Smooth muscle cell (in vitro differentiated cells): Measurements from ENCODE around the gene SEMA4D. TPM values are rescaled to one million over a fixed set of nuclear protein-coding genes. Genes with fewer than 3 reads are reported as not detected.

Experiments
- DNase-seq: peaks from one replicate; lab custom pipeline; 2025; ENCODE audit not compliant: unreplicated experiment; lab: John Stamatoyannopoulos, UW
- H2AFZ ChIP-seq: fragments of 200-600 bp; sonication (generic); 2 replicates; pipeline ENCODE4 v1.6.0; 2016; ENCODE audit warnings: antibody characterized with exemption, low read depth, mild to moderate bottlenecking
- H3F3A ChIP-seq: fragments of 200-600 bp; sonication (generic); 2 replicates; pipeline ENCODE4 v1.6.0; 2017; ENCODE audit warnings: antibody characterized with exemption, low read depth
- H3K27ac ChIP-seq: fragments of 200-600 bp; sonication (generic); 2 replicates; pipeline ENCODE4 v1.5.1; 2016; ENCODE audit warnings: low read depth, mild to moderate bottlenecking
- H3K27me3 ChIP-seq: fragments of 200-600 bp; sonication (generic); 2 replicates; pipeline ENCODE4 v1.6.1; 2016; ENCODE audit warnings: low read depth, mild to moderate bottlenecking
- H3K36me3 ChIP-seq: fragments of 200-600 bp; sonication (generic); 2 replicates; pipeline ENCODE4 v1.5.1; 2016; ENCODE audit warnings: low read depth
- H3K4me1 ChIP-seq: fragments of 200-600 bp; sonication (generic); 2 replicates; pipeline ENCODE4 v1.5.1; 2016; ENCODE audit warnings: low read depth
- H3K4me2 ChIP-seq: fragments of 200-600 bp; sonication (generic); 2 replicates; pipeline ENCODE4 v1.6.0; 2016; ENCODE audit warnings: mild to moderate bottlenecking
- H3K4me3 ChIP-seq: fragments of 200-600 bp; sonication (generic); 2 replicates; pipeline ENCODE4 v1.5.1; 2016; ENCODE audit warnings: mild to moderate bottlenecking
- H3K79me2 ChIP-seq: fragments of 200-600 bp; sonication (generic); 2 replicates; pipeline ENCODE4 v1.6.0; 2016; ENCODE audit warnings: low read depth, mild to moderate bottlenecking
- H3K9ac ChIP-seq: fragments of 200-600 bp; sonication (generic); 2 replicates; pipeline ENCODE4 v1.6.0; 2016; ENCODE audit warnings: low read depth
- H3K9me3 ChIP-seq: fragments of 200-600 bp; sonication (generic); replicated peaks from 2 replicates; pipeline ENCODE4 v1.5.1; 2016; ENCODE audit warnings: low read depth
- H4K20me1 ChIP-seq: fragments of 200-600 bp; sonication (generic); 2 replicates; pipeline ENCODE4 v1.6.0; 2016; ENCODE audit warnings: low read depth
- WGBS: methylation state at CpG from one replicate; pipeline ENCODE4 v1.1.7; 2016; ENCODE audit warnings: low lambda C conversion rate; 5-methylcytosine and 5-hydroxymethylcytosine counted together
- polyA plus RNA-seq: library from polyadenylated mRNA; unstranded; fragments of >200 nt; fragmentation: Nextera tagmentation; extraction: Ambion mirVana; gene quantifications from 2 replicates; pipeline ENCODE4 v1.2.1, GENCODE V29; 2016
- total RNA-seq: library from RNA; depleted of rRNA; stranded (reverse); fragments of >200 nt; gene quantifications from 2 replicates; pipeline ENCODE4 v1.2.3, GENCODE V29; 2014
- TF ChIP-seq, protein P1 (sequence below): fragments of 200-600 bp; sonication (generic); IDR thresholded peaks from 2 replicates; pipeline ENCODE4 v1.5.1; 2017; ENCODE audit warnings: borderline replicate concordance, mild to moderate bottlenecking, antibody characterized with exemption; ENCODE audit not compliant: insufficient read depth, poor library complexity, severe bottlenecking

The SEMA4D gene
- total and polyA plus RNA-seq, 2 experiments from 2014 or later = 0.63 to 2.7 TPM

DNA sequence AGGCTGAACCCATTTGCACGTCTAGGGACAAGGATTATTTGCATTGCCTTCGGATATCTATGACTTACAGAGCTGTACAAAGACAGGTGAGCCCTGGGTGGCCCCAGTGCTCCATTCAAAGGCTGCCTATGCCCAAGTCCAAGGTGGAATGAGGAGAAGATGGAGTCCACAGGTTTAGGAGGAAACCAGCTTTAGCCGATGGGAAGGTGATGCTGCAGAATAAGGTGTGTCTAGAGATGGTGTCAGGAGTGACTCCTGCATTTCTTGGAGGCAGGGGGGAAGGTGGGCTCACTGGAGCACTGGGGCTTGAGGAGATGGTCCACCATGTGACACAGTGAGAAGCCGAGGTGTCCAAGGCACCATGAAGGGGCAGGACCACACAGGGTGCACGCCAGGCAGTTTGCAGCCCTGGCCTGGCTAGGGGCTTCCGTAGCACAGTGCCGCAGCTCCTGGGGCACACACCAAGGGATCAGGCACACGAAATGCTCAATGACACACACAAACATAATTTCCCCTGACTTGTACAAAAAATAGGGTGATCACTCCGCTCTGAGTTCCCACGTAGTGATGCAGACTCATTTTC lies 32.1 kb downstream of the SEMA4D start:
- Histone ChIP-seq H3K27me3 (peaks cover 5% of the 10 kb centered on the region), H3K9ac (no peak overlapping the region), H3K4me2 (no peak overlapping the region), H3K9me3 (no peaks in the 10 kb centered on the region), H3K4me1 (peaks cover 9% of the 10 kb centered on the region), H2AFZ (no peak overlapping the region), H3K79me2 (no peaks in the 10 kb centered on the region), H3K36me3 (no peaks in the 10 kb centered on the region), H3F3A (no peaks in the 10 kb centered on the region), H3K27ac (no peak overlapping the region), H3K4me3 (no peak overlapping the region), H4K20me1 (no peaks in the 10 kb centered on the region)
- DNase-seq = no peak
- 96% methylated on average over 9 of the region's 10 CpGs for WGBS
- TF ChIP-seq, protein P1, sequence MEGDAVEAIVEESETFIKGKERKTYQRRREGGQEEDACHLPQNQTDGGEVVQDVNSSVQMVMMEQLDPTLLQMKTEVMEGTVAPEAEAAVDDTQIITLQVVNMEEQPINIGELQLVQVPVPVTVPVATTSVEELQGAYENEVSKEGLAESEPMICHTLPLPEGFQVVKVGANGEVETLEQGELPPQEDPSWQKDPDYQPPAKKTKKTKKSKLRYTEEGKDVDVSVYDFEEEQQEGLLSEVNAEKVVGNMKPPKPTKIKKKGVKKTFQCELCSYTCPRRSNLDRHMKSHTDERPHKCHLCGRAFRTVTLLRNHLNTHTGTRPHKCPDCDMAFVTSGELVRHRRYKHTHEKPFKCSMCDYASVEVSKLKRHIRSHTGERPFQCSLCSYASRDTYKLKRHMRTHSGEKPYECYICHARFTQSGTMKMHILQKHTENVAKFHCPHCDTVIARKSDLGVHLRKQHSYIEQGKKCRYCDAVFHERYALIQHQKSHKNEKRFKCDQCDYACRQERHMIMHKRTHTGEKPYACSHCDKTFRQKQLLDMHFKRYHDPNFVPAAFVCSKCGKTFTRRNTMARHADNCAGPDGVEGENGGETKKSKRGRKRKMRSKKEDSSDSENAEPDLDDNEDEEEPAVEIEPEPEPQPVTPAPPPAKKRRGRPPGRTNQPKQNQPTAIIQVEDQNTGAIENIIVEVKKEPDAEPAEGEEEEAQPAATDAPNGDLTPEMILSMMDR = no peak

DNA sequence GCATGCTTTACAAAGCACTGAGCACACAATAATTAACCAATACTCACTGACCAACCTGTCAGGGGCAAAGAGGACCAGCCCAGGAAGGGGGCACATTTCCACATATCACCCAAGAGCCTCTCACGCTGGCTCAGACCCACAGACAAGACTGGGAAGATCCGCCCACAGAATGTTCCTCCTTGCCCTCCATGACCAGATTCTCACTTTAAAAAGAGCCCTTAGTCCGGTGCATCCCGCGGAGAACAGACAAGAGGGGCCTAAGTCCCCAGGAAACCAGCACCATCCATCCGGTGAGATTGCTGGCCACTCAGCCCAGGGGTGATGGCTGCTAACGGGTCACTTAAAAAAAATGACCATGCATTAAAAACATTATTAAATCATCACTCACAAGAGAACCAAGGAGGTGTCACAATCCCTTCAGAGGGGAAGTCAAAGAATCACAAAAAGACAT lies 32.9 kb downstream of the SEMA4D start:
- Histone ChIP-seq H4K20me1 (no peaks in the 10 kb centered on the region), H3K9ac (no peak overlapping the region), H2AFZ (no peak overlapping the region), H3K36me3 (no peaks in the 10 kb centered on the region), H3K79me2 (no peaks in the 10 kb centered on the region), H3K4me2 (no peak overlapping the region), H3F3A (no peaks in the 10 kb centered on the region), H3K27ac (no peak overlapping the region), H3K4me1 (peaks cover 9% of the 10 kb centered on the region), H3K4me3 (no peak overlapping the region), H3K9me3 (no peaks in the 10 kb centered on the region), H3K27me3 (no peaks in the 10 kb centered on the region)
- no peak for DNase-seq
- TF ChIP-seq, protein P1 = no peak
- WGBS = 88% methylated on average over 7 of the region's 7 CpGs

DNA sequence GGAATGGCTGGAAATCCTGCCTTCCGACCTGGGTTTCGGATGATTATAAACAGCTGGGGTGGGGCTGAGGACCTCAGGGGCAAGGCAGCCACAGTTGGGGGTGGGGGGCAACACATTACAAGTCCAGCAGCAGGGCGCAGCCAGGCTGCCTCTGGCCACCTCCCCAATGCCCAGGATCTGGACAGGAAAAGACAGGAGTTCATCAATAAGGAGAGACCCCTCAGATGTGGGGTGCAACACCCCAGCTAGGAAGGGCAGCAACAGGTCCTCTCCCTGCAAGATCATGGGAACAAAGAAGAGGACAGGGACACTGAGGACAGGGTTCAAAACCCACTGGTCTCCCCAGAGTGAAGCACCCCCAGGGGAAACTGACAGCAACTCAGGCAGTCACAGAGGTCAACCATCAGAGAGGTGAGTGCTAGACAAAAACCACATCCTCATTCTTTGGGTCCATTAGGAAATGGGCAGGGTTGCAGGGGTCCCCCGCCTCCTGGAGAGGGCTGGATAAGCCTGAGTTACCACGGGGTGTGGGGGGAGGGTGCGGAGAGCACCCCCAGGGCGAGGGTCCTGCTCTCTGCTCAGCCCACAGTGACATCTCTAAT lies 33.5 kb downstream of the SEMA4D start:
- TF ChIP-seq, protein P1 = no peak
- H3K4me3 ChIP-seq = no peak overlapping the region
- WGBS = 83% methylated on average over 7 of the region's 7 CpGs
- H3K4me2 ChIP-seq = no peak overlapping the region
- H3K79me2 ChIP-seq = no peaks in the 10 kb centered on the region
- H3K4me1 ChIP-seq = peaks cover 9% of the 10 kb centered on the region
- H3F3A ChIP-seq = no peaks in the 10 kb centered on the region
- H3K27ac ChIP-seq = no peak overlapping the region
- H3K27me3 ChIP-seq = no peaks in the 10 kb centered on the region
- no peak overlapping the region for H3K9ac ChIP-seq
- H3K36me3 ChIP-seq = no peaks in the 10 kb centered on the region
- no peak for DNase-seq
- no peak overlapping the region for H2AFZ ChIP-seq
- no peaks in the 10 kb centered on the region for H4K20me1 ChIP-seq
- H3K9me3 ChIP-seq = no peaks in the 10 kb centered on the region
